HG02571 (cell line): ENCODE measurements around the gene NEGR1.

Experiments used
- ATAC-seq: cut with Tn5 transposase; IDR thresholded peaks from one replicate; pipeline ENCODE4 v1.9.1; 2021; ENCODE audit warnings: mild to moderate bottlenecking, moderate library complexity; ENCODE audit not compliant: unreplicated experiment

The NEGR1 gene

GRCh38 chr1:71592646-71593274 is 689.6 kb downstream of the NEGR1 start:
- no peak for ATAC-seq

GRCh38 chr1:71589005-71589404 is 693.3 kb downstream of the NEGR1 start:
- ATAC-seq, result no peak

GRCh38 chr1:71587961-71588360 is 694.4 kb downstream of the NEGR1 start:
- no peak for ATAC-seq

GRCh38 chr1:71586030-71586429 is 696.3 kb downstream of the NEGR1 start:
- no peak for ATAC-seq

- ATAC-seq, result no peak
These were observed 698.6 kb downstream of the NEGR1 start for GRCh38 chr1:71583756-71584155.

- no peak for ATAC-seq
These were observed 699.7 kb downstream of the NEGR1 start for GRCh38 chr1:71582673-71583072.

- ATAC-seq, result no peak
These were observed 704.7 kb downstream of the NEGR1 start for GRCh38 chr1:71577451-71578131.

GRCh38 chr1:71572038-71572437 is 710.3 kb downstream of the NEGR1 start:
- no peak for ATAC-seq

GRCh38 chr1:71566413-71566812 is 715.9 kb downstream of the NEGR1 start:
- no peak for ATAC-seq

GRCh38 chr1:71565831-71566230 is 716.5 kb downstream of the NEGR1 start:
- no peak for ATAC-seq

GRCh38 chr1:71565262-71565661 is 717.1 kb downstream of the NEGR1 start:
- no peak for ATAC-seq

GRCh38 chr1:71562298-71562697 is 720.0 kb downstream of the NEGR1 start:
- ATAC-seq, result no peak

GRCh38 chr1:71561729-71562128 is 720.6 kb downstream of the NEGR1 start:
- ATAC-seq, result no peak

- no peak for ATAC-seq
These were observed 721.1 kb downstream of the NEGR1 start for GRCh38 chr1:71561206-71561605.

GRCh38 chr1:71559880-71560279 is 722.5 kb downstream of the NEGR1 start:
- ATAC-seq, result no peak

- ATAC-seq, result no peak
These were observed 725.2 kb downstream of the NEGR1 start for GRCh38 chr1:71557138-71557537.

- no peak for ATAC-seq
These were observed 733.9 kb downstream of the NEGR1 start for GRCh38 chr1:71548398-71548890.

GRCh38 chr1:71542155-71542554 is 740.2 kb downstream of the NEGR1 start:
- ATAC-seq, result no peak

- no peak for ATAC-seq
These were observed 748.4 kb downstream of the NEGR1 start for GRCh38 chr1:71533950-71534349.

- ATAC-seq, result no peak
These were observed 750.0 kb downstream of the NEGR1 start for GRCh38 chr1:71532343-71532742.

- ATAC-seq, result no peak
These were observed 755.5 kb downstream of the NEGR1 start for GRCh38 chr1:71526824-71527223.

- ATAC-seq, result no peak
These were observed 759.6 kb downstream of the NEGR1 start for GRCh38 chr1:71522721-71523120.
